ENCODE results near the gene PICK1. TPM values are rescaled to one million over a fixed set of nuclear protein-coding genes. Genes with fewer than 3 reads are reported as not detected.
"Not testable (repeated sequence)": the region's sequence is repeated elsewhere in the genome, so short reads cannot be mapped to it uniquely, and the experiment has no call there.

Gene PICK1
- total RNA-seq, 1 donor from 2014 or later: 10.3 TPM

DNA sequence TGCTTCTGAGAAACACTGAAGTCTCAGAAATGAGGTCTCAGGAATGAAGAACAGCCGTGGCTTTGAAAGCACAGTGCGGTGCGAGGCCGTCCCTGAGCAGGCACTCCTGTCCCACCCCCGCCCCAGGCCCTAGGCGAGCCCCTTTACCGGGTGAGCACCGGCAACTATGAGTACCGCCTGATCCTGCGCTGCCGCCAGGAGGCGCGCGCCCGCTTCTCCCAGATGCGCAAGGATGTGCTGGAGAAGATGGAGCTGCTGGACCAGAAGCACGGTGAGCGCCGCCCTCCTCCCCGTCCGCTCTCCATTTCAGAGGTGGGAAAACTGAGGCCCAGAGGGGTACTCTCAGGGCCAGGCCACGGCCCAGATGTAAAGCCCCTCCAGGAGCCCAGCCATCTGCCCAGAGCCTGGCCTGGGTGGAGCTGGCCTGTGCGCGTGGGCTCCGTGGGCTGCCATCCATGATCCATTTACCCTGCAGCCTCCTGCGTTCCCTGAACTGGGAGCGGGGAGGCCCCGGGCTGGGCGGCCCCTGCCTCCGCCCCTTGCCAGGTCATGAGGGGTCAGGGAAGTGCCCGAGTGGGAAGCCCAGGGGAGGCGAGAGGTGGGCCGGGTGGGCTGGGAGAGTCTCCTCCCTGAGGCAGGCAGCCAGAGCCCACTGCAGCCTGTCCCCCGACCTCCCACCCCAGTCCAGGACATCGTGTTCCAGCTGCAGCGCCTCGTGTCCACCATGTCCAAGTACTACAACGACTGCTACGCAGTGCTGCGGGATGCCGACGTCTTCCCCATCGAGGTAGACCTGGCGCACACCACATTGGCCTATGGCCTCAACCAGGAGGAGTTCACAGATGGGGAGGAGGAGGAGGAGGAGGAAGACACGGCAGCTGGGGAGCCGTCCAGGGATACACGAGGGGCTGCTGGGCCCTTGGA is 17.2 kb downstream of the PICK1 start:
- intact Hi-C loops (cut with micrococcal nuclease): no loop called here

DNA sequence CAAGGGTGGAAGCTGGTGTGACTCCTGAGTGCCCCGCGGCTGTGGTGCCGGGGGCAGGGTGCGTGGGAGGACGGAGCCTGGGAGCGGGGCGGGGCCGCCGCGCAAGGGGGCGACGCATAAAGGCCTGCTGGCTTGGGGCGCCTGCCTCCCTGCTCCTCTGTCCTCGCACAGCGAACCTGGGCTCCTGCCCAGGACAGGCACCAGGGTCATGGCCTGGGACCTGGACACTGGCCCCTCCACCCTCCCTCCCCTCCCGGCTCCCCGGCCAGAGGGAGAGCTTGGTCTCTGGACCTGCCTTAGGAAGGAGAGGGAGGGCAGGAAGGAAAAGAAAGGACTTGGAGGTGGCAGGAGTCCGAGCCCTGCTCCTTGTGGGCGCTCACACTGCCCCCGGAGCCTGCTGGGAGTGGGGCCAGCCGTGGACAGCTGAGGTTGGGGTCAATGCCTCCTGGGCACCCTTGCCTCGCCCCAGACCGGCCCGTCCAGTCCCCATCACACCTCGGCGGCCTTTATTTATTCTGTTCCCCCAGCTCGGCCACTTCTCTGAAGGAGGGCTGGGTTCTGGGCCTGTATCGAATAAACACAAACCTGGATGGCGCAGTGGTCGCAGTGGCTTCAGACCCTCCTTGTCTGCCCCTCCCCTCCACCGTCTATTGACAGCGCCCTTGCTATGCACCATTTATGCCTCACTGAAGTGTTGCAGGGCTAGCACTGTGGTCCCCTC is 18.1 kb downstream of the PICK1 start:
- intact Hi-C loops (cut with micrococcal nuclease): no loop called here

DNA sequence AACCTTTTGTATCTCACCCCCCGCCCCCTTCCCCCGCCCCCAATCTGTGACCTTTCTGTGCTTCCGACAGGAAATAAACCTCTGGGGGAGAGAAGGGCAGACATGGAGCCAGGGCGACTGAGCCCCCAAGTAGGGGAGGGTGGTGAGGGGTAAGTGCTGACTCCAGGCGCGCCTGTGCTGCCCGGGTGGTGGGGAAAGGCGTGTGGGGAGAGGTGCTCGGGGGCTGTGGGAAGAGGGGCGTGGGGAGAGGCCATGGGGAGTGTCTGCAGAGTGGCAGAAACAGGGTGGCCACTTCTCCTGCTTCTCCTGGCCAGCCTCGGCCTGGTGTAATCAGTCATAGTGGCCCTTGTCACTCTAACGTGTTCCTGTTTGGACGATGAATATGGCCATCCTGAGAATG is 18.8 kb downstream of the PICK1 start:
- intact Hi-C loops (cut with micrococcal nuclease): no loop called here

DNA sequence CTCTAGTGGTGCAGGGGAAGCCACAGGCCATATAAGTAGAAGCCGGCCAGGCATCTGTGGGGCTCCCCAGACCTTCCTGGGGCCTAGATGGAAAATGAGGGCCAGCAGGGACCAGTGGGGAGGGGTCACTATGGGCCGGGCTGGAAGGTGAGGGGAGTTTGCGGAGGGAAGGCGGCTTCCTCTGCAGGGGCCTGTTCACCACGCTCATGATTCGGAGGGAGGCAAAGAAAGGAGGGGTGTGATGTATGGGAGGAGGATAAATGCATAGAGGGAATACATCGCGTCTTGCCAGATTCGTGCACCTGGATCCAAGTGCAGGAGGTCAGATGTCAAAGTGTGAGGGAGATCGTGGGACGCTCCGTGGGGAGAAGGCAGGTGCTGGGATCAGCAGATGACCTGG is 19.9 kb downstream of the PICK1 start:
- intact Hi-C loops (cut with micrococcal nuclease): no loop called here

DNA sequence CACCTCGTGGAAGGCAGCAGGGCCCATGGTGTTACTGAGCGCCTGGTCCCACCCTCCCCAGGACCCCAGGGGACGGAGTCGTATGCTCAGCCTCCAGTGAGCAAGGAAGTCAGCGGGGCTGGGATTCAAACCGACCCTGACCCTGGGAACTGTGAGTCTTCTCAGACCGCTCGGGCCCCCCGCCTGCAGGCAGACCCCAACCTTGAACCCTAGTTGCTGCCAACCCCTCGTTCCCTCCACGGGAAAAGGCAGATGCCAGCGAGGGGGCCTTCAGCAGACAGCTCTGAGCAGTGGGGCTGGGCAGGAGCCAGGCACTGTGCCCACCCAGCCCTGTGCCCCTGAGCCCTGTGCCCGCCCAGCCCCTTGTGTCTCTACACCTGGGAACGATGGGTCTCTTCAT is 20.4 kb downstream of the PICK1 start:
- intact Hi-C loops (cut with micrococcal nuclease): no loop called here

DNA sequence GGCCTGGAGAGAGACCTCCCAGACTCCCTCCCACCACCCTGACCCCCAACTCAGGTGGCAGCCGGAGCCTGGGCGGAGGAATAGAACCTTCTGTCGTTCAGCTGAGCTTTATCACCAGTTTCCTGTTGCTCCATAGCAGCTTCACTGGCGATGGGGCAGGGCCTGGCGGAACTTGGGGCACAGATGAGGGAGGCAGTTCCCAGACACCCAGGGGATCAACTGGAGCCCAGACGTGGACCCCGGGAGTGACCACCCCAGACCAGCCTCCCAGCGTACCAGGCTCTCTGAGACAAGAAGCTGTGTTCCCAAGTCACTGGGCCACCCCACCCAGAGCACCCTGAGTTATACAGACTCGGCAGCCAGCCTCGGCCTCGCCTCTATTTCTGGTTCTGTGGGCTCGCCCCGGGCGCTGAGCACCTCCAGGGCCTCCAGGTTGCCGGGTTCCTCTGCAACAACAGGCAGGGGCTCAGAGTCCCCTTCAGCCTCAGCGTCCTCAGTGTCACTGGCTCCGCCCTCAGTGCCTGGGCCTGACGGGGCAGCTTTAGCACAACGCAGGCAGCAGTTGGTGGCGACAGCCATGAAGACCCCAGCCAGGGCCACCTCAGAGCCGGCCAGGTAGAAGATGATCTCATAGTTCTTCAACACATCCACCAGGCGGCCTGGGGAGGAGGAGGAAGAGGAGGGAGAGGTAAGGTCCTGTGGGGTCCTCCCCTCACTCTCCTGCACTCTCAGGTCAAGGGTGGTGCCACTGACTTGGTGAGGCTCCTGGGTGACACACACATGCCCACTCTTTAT is 21.0 kb downstream of the PICK1 start:
- intact Hi-C loops (cut with micrococcal nuclease): no loop called here

DNA sequence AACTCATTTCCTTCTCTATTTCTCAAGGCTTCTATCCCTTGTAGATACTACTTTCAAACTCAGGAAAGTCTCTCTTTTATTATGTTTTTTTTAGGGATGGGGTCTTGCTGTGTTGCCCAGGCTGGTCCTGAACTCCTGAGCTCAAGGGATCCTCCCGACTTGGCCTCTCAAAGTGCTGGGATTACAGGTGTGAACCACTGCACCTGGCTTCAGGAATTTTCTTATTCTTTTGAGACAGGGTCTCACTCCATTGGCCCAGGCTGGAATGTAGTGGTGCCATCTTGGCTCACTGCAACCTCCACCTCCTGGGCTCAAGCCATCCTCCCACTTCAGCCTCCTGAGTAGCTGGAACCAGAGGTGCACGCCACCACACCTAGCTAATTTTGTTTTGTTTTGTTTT is 22.0 kb downstream of the PICK1 start:
- intact Hi-C loops (cut with micrococcal nuclease): not testable (repeated sequence)

DNA sequence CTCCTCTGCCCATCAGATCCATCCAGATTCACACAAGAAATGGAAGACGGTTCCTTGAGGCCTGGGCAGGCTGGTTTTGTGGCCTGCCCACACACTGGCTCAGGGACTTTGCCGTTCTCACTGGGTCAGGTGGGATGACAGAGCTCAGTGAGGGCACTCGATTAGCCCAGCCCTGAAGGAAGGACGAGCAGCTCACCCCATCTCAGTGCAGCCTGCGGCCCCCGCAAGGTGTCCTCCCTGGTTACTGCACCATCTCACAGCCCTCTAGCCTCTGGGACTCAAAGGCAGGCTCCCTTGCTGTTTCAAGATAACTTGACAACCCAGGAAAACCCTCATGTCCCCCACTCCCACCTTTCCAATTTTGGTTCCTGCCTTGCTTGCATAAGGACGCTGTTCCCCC is 22.6 kb downstream of the PICK1 start:
- intact Hi-C loops (cut with micrococcal nuclease): no loop called here

DNA sequence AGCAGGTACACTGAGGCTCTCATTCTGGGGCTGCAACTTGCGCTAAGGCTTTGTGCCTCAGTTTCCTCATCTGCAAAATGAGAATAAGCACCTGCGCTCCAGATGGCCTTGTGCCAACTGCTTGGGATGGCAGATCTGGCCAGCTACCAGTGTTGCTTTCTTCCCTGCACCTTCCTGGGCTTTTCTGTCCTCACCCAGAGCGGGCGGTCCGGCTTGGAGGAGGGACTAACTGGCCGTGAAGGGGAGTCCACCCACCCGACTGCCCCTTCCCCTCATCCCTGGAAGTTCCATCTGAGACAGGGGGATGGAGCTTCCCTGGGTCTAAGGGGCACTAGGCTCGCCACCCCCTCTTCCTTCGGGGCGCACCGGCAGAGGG is 23.3 kb downstream of the PICK1 start:
- intact Hi-C loops (cut with micrococcal nuclease): no loop called here

DNA sequence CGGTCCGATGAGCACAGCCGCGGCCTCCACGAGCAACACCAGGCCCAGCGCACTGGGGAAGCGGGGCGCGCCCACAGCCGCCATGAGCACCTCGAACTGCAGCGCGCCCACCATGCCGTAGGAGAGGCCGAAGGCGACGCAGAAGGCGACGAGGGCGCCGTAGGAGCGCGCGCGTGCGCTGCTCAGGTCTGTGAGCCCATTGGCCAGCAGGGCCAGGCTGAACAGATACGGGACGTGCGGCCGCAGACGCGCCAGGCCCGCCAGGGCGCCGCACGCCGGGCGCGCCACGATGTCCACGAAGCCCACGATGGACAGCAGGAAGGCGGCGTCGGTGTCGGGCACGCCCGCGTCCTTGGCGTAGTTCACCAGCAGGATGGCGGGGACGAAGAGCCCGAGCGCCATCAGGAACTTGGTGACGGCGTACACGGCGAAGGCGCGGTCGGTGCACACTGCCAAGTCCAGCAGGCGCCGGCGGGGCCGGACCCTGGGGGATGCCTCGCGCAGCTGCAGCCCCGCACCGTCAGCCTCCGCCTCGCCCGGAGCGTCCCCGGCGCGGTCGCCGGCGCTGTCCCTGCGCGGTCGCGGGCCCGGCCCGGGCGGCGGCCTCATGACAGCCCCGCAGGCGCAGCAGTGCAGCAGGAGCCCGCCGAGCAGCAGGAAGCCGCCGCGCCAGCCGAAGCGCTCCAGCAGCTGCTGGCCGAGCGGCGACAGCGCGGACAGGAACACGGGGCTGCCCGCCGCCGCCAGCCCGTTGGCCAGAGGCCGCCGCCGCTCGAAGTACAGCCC is 23.8 kb downstream of the PICK1 start:
- intact Hi-C loops (cut with micrococcal nuclease): no loop called here

DNA sequence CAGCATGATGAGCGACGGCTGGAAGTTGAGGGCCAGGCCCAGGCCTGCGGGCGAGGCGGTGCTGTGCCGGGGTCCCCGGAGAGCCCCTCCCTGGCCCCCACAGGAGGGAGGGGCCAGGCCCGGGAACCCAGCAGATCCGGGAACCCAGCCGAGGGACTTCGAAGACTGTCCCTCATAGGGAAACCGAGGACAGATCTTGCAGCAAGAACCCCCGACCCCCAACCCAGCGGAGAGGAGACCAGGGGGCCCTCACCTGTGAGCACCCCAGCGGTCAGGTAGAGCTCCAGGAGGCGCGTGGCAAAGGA is 24.4 kb downstream of the PICK1 start:
- intact Hi-C loops (cut with micrococcal nuclease): no loop called here

DNA sequence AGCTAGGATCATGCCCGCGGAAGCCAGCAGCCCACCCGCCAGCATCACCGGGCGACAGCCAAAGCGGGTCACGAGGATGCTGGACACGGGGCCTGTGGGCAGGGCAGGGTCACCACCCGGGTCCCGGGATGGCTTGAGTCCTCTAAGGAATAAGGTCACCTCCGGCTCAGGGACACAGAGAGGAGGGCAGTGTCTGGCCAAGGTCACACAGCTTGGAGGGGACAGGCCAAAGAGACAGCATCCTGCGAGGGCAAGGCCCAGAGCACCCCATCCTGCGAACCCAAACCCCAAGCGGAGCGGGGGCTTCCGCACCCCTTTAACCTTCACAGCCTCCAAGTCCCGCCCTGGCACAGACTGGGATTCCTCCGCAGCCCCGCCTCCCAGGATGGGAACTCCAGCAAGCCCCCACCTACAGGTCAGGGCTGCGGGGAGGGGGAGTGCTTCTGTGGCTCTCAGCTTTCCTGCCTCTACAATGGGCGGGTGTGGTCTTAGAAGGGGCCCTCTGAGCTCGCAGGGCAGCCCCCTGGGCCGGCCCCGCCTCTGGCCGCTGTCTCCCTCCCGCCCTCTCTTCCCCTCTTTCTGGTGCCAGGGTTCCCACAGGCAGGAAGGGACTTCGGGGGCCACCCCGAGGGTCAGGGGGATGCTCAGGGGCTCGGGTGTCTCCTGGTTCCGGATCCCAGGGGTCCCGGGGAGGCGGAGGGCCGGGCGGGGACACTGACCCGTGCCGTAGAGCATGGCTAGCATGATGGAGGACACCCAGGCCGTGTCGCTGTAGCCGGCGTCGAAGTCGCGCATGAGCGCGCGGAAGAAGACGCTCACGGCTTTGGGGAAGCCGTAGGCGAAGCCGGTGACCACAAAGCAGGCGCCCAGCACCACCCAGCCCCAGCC is 25.0 kb downstream of the PICK1 start:
- intact Hi-C loops (cut with micrococcal nuclease): no loop called here

DNA sequence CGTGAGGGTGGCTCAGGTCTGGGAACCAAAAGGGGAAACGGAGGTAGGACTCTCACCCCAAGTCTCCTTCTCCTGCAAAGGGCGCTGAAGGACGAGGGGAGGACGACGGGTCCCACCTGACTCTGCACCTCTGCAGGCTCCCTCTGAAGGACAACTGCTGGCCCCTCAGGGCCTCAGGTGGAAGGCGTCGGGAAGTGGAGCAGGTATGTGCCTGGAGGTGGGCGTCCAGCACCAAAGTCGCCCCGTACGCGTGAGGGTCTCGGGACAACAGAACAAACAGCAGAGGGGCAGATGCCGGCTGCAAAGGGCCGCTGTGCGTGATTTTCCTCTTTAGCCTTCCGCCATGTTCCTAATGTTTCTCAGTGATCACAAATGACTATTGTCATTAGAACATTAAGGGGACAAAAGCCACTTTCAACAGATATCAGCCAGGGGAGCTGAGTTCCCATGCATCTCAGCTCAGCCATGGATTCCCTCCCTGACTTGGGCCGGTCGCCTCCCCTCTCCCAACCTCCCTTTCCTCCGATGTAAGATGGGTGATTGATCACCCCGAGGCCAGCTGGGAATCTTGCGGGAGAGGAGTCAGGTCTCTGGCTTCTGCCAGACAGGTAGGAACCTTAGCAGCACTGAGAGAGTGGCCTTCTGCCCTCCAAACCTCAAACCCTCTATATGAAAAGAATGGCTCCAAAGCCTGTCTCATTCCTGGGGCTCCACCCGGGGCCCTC is 25.9 kb downstream of the PICK1 start:
- intact Hi-C loops (cut with micrococcal nuclease): no loop called here

DNA sequence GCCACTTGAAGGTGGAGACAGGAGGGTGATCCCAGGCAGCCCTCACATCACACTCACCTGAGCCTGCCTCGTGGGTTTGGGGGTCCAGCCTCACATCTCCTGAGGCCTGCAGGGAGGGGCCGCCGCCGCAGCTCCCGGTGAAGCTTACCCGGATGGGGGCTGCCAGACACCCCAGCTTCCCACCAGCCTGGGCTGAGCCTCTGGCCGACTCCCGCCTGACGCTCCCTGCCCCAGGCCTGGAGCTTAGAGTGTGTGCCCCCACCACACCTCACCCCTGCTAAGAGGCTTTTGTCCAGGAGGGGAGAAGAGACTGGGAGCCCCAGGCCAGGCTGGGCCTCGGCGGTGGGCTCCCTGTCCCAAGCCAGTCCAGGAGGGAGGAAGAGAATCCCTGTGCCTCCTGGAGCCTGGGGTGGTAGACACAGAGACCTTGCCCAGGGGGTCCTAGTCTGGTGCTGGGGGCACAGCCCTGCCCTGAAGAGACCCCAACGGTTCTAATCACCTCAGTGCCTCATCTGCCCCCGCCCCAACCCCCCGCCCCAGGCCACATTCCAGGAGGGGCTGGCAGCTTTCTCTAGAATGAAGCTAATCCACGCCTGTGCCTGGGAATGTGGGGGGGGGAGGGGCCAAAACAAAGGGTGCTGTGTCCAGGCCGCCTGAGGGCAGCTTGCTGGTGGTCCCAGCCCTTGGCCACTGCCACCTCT is 26.9 kb downstream of the PICK1 start, which contains the start of gene SLC16A8:
TSS of gene SLC16A8 (minus strand) at position 254 of the 701 bp plus-strand sequence. CDS start 1,311 bp downstream, outside the sequence.
- intact Hi-C loops (cut with micrococcal nuclease): no loop called here

DNA sequence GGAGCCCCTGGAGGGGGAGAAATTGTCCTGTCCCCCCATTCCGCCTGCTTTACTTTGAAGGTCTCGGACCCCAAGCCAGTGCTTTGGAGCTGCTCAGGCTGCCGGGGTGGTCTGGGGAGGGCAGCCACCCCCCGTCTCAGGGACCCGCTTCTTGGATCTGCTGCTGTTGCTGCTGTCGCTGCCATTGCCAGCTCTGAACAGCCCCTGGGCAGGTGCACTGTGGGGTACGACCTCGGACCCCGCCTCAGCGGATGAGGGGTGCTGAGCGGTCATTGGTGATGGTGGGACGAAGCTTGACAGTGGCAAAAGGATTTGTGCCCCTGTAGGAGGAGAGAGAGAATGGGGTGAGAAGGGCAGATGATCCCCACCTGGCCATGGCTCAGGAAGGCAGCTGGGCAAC is 27.9 kb downstream of the PICK1 start:
- intact Hi-C loops (cut with micrococcal nuclease): no loop called here

DNA sequence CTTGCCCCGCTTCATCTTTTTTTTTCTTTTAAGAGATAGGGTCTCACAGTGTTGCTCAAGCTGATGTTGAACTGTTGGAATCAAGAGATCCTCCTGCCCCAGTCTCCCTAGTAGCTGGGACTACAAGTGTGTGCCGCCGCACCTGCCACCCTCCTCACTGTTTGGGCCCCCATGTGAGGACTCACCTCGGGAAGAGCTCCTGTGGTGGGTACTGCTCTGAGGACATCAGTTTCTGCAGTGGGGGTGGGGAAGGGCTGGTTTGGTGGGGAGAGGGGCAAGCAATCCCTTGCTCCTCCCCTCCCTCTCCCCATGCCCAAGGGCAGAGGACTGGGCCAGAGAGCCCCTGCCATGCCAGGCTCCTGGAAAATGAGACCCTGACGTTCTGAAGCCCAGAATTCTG is 28.3 kb downstream of the PICK1 start:
- intact Hi-C loops (cut with micrococcal nuclease): no loop called here

DNA sequence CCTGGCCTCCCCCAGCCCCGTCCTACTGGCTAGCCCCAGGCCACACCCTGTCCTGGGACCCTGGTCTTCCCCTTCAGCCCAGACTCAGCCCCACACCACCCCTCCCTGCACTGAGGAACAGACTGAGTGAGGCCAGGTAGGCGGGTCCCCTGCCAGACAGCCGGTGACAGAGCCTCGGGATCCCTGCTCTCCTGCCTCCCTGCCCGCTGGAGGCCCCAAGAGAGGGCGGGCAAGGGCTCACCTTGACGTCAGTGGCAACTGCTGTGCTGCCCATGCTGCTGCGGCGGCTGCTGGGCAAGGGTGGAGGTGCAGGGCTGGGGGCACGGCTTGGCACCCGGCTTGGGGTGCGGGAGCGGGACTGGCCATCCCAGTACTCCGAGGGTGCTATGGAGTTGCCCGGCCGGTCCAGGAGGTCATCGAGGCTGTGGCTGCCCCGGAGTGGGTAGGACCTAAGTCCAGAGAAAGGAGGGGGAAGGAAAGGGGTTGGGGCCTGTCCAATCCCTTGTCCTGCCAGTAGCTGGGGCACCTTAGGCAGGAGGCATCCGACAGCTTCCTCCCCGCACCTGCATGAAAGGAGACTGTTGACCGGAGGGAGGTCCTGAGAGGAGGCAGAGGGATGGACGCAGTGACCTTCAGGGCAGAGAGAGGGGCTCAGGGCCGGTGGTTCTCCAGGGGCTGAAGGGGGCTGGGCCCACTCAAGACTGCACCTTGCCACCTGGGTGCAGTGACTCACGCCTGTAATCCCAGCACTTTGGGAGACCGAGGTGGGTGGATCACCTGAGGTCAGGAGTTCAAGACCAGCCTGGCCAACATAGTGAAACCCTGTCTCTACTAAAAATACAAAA is 29.0 kb downstream of the PICK1 start:
- intact Hi-C loops (cut with micrococcal nuclease): no loop called here

DNA sequence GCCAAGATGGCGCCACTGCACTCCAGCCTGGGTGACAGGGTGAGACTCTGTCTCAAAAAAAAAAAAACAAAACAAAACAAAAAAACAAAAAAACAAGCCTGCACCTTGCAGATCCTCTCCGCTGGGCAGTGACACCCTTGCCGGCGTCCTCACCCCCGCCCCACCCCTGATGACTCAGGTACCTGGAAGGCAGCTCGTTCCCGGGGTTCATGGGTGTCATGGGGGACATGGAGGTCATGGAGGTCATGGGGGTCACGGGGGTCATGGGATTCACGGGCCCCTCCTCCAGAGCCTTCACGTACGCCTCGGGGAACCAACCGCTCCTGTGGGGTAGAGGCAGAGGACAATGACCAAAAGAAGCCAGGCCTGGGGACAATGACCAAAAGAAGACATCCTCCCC is 29.7 kb downstream of the PICK1 start:
- intact Hi-C loops (cut with micrococcal nuclease): no loop called here
